ENCODE measurements around the gene PPP1R2C. TPM values are rescaled to one million over a fixed set of nuclear protein-coding genes. Genes with fewer than 3 reads are reported as not detected.

PPP1R2C gene
- total RNA-seq, 6 experiments from 2014 or later = not detected

- no peak for DNase-seq
- no peaks in the 10 kb centered on the region for H3K36me3 Mint-ChIP-seq (ENCODE audit: low read depth)
- no peaks in the 10 kb centered on the region for H3K4me1 Mint-ChIP-seq (ENCODE audit: low read depth)
- no peaks in the 10 kb centered on the region for H3K27me3 Mint-ChIP-seq (ENCODE audit: insufficient read depth)
- TF ChIP-seq CTCF (IDR thresholded peaks at IDR 0.05) = no peak
- H3K4me3 Mint-ChIP-seq = no peak overlapping the region
- peaks cover 4% of the 10 kb centered on the region; the same call in 1 of the 2 replicates for H3K9me3 Mint-ChIP-seq
- no peak overlapping the region for H3K27ac Mint-ChIP-seq
These were observed 38.7 kb downstream of the PPP1R2C start for GRCh38 chrX:42739258-42739657.

- Mint-ChIP-seq H3K27me3 (ENCODE audit: insufficient read depth) (no peaks in the 10 kb centered on the region), H3K4me1 (ENCODE audit: low read depth) (no peaks in the 10 kb centered on the region), H3K36me3 (ENCODE audit: low read depth) (no peaks in the 10 kb centered on the region), H3K9me3 (no peaks in the 10 kb centered on the region), H3K27ac (no peak overlapping the region), H3K4me3 (no peak overlapping the region)
- no peak for DNase-seq
- TF ChIP-seq CTCF (IDR thresholded peaks at IDR 0.05) = no peak
These were observed 39.4 kb downstream of the PPP1R2C start for GRCh38 chrX:42738552-42738951.

- no peak for TF ChIP-seq CTCF (IDR thresholded peaks at IDR 0.05)
- Mint-ChIP-seq H3K36me3 (ENCODE audit: low read depth) (no peaks in the 10 kb centered on the region), H3K4me3 (no peak overlapping the region), H3K27ac (no peak overlapping the region), H3K4me1 (ENCODE audit: low read depth) (no peaks in the 10 kb centered on the region), H3K27me3 (ENCODE audit: insufficient read depth) (peaks cover 2% of the 10 kb centered on the region; the same call in 1 of the 2 replicates), H3K9me3 (peaks cover 5% of the 10 kb centered on the region)
- no peak for DNase-seq
These were observed 42.7 kb downstream of the PPP1R2C start for GRCh38 chrX:42735250-42735649.

- no peak for TF ChIP-seq CTCF (IDR thresholded peaks at IDR 0.05)
- no peaks in the 10 kb centered on the region for H3K4me1 Mint-ChIP-seq (ENCODE audit: low read depth)
These were observed 45.5 kb downstream of the PPP1R2C start for GRCh38 chrX:42732506-42732905.

More at GRCh38 chrX:42732506-42732905, 45.5 kb downstream of the PPP1R2C start:
- Mint-ChIP-seq H3K27ac (no peak overlapping the region), H3K4me3 (no peak overlapping the region), H3K9me3 (peaks cover 10% of the 10 kb centered on the region), H3K27me3 (ENCODE audit: insufficient read depth) (peaks cover 3% of the 10 kb centered on the region; the same call in 1 of the 2 replicates), H3K36me3 (ENCODE audit: low read depth) (no peaks in the 10 kb centered on the region)
- no peak for DNase-seq

Measured in HFFc6 (cell line).